Omental fat pad (tissue), 4 donors: ENCODE measurements around the gene FFAR2. TPM values are rescaled to one million over a fixed set of nuclear protein-coding genes. Genes with fewer than 3 reads are reported as not detected.

Source experiments
- ATAC-seq: fragments of 150-250 bp; one replicate; pipeline ENCODE4 v1.9.1; 2016; ENCODE audit warnings: mild to moderate bottlenecking, moderate library complexity; ENCODE audit not compliant: low FRiP score
- DNase-seq: peaks from one replicate; pipeline ENCODE4 v3.0.0-alpha.2; 2019; ENCODE audit warnings: low spot score
- CTCF ChIP-seq, 3 donors: fragments of 450-650 bp; IDR thresholded peaks; one replicate each; pipeline ENCODE4 v1.5.1; 2016 to 2017; ENCODE audit warnings: antibody characterized with exemption in 3 of 3, mild to moderate bottlenecking in 3 of 3, moderate library complexity in 2 of 3
- total RNA-seq, 4 donors: library from RNA; depleted of rRNA; stranded (reverse); fragments of >200 nt; gene quantifications; one replicate each; pipeline ENCODE4 v1.1.0, GENCODE V29; 2016

The FFAR2 gene
- total RNA-seq, 4 donors from 2014 or later, result 0.46 to 4.4 (median 0.80) TPM

GRCh38 chr19:35433448-35433847 is 14.6 kb upstream of the FFAR2 start:
- ATAC-seq, result no peak
- no peak for DNase-seq
- TF ChIP-seq CTCF (IDR thresholded peaks at IDR 0.05), result no peak

GRCh38 chr19:35435896-35436295 is 12.2 kb upstream of the FFAR2 start:
- ATAC-seq (no peak), DNase-seq (no peak)
- TF ChIP-seq CTCF (IDR thresholded peaks at IDR 0.05), result no peak

GRCh38 chr19:35436477-35437405 is 11.3 kb upstream of the FFAR2 start:
- DNase-seq (no peak), ATAC-seq (peak; percentile 84)
- TF ChIP-seq CTCF (IDR thresholded peaks at IDR 0.05), result no peak

GRCh38 chr19:35437406-35437951 is 10.6 kb upstream of the FFAR2 start:
- DNase-seq, result no peak
- ATAC-seq, result peak; percentile 2
- TF ChIP-seq CTCF (IDR thresholded peaks at IDR 0.05), result no peak

GRCh38 chr19:35438096-35438495 is 10.0 kb upstream of the FFAR2 start:
- no peak for ATAC-seq
- DNase-seq, result no peak
- no peak for TF ChIP-seq CTCF (IDR thresholded peaks at IDR 0.05)

- ATAC-seq, result no peak
- TF ChIP-seq CTCF (IDR thresholded peaks at IDR 0.05), result no peak
- no peak for DNase-seq
Measured at GRCh38 chr19:35438527-35438926, 9.5 kb upstream of the FFAR2 start.

GRCh38 chr19:35439921-35440320 is 8.1 kb upstream of the FFAR2 start:
- no peak for TF ChIP-seq CTCF (IDR thresholded peaks at IDR 0.05)
- DNase-seq (no peak), ATAC-seq (no peak)
